B cell (primary cell): ENCODE data around the gene PMM1. TPM values are rescaled to one million over a fixed set of nuclear protein-coding genes. Genes with fewer than 3 reads are reported as not detected.
"Not testable (repeated sequence)": the region's sequence is repeated elsewhere in the genome, so short reads cannot be mapped to it uniquely, and the experiment has no call there.

Experiments
- ATAC-seq: fragments of 200-7000 bp; cut with Tn5 transposase; one replicate; pipeline ENCODE4 v1.10.0; 2021; ENCODE audit warnings: low read depth, mild to moderate bottlenecking, moderate number of reproducible peaks, moderate library complexity
- CTCF ChIA-PET: fragments of 350-600 bp; sonication (Branson Sonifier 250); formaldehyde crosslinking; loops from one replicate; lab custom pipeline; 2021; ENCODE audit warnings: antibody characterized with exemption, inconsistent platforms; lab: Charles Lee
- POLR2A ChIA-PET: fragments of 350-600 bp; sonication (Branson Sonifier 250); formaldehyde crosslinking; loops from one replicate; lab custom pipeline; 2021; ENCODE audit warnings: antibody characterized with exemption; lab: Charles Lee
- DNase-seq: peaks from one replicate; pipeline ENCODE4 v3.0.0; 2013
- H2AFZ ChIP-seq: 2 replicates; pipeline ENCODE4 v1.6.1; 2012; ENCODE audit warnings: mild to moderate bottlenecking, low read depth, low read length; ENCODE audit not compliant: insufficient read depth, poor library complexity, severe bottlenecking
- H3K27ac ChIP-seq, 2 donors: 1 replicate in 1 of 2; 2 replicates in 1 of 2; pipeline ENCODE4 v1.5.1; 2012 to 2013; ENCODE audit warnings: low read length in 2 of 2, mild to moderate bottlenecking in 2 of 2, moderate library complexity in 1 of 2
- H3K27me3 ChIP-seq, 4 experiments: fragments of 200-600 bp in 1 of 4; sonication (generic) in 1 of 4; replicated peaks in 1 of 4; 1 replicate in 2 of 4; 2 replicates in 2 of 4; pipeline versions ENCODE4 v1.6.1 to v1.7.0; 2013 to 2016; ENCODE audit warnings: low read length in 3 of 4, mild to moderate bottlenecking in 2 of 4, mixed read lengths in 1 of 4, moderate library complexity in 1 of 4; ENCODE audit not compliant: insufficient read depth in 4 of 4, control insufficient read depth in 3 of 4; ENCODE audit errors: control extremely low read depth in 1 of 4
- H3K36me3 ChIP-seq, 2 experiments: replicated peaks in 1 of 2; 1 replicate in 1 of 2; 2 replicates in 1 of 2; pipeline versions ENCODE4 v1.6.1 to v1.7.1; 2013; ENCODE audit warnings: low read length in 1 of 2; ENCODE audit not compliant: insufficient read depth in 2 of 2, control insufficient read depth in 1 of 2; ENCODE audit errors: control extremely low read depth in 1 of 2, extremely low read depth in 1 of 2
- H3K4me1 ChIP-seq, 2 donors: fragments of 200-600 bp in 1 of 2; sonication (generic) in 1 of 2; 1 replicate in 1 of 2; 2 replicates in 1 of 2; pipeline versions ENCODE4 v1.5.1 to v1.6.1; 2013 to 2017; ENCODE audit warnings: low read length in 2 of 2; ENCODE audit not compliant: control insufficient read depth in 2 of 2, insufficient read depth in 2 of 2
- H3K4me2 ChIP-seq: replicated peaks from 2 replicates; pipeline ENCODE3; 2012; ENCODE audit warnings: mild to moderate bottlenecking, low read depth, low read length; ENCODE audit not compliant: poor library complexity, severe bottlenecking
- H3K4me3 ChIP-seq, 5 experiments: fragments of 200-600 bp in 1 of 5; sonication (generic) in 1 of 5; 1 replicate in 3 of 5; 2 replicates in 2 of 5; pipeline versions ENCODE4 v1.5.1 to v1.7.0; 2011 to 2016; ENCODE audit warnings: low read length in 4 of 5, mild to moderate bottlenecking in 4 of 5, low read depth in 2 of 5, control low read depth in 1 of 5, moderate library complexity in 1 of 5; ENCODE audit not compliant: insufficient read depth in 1 of 5; ENCODE audit errors: control extremely low read depth in 1 of 5, extremely low read depth in 1 of 5
- H3K79me2 ChIP-seq: fragments of 200-600 bp; sonication (generic); one replicate; pipeline ENCODE4 v1.6.0; 2016; ENCODE audit warnings: low read length; ENCODE audit not compliant: control insufficient read depth, insufficient read depth
- H3K9ac ChIP-seq: fragments of 200-600 bp; sonication (generic); 2 replicates; pipeline ENCODE4 v1.6.1; 2017; ENCODE audit warnings: mild to moderate bottlenecking, low read length, moderate library complexity
- H3K9me3 ChIP-seq, 3 donors: one replicate each; pipeline versions ENCODE4 v1.6.1 to v1.7.1; 2013; ENCODE audit warnings: low read length in 2 of 3; ENCODE audit not compliant: control insufficient read depth in 2 of 3, insufficient read depth in 1 of 3; ENCODE audit errors: control extremely low read depth in 1 of 3
- H4K20me1 ChIP-seq: 2 replicates; pipeline ENCODE4 v1.6.0; 2012; ENCODE audit warnings: mild to moderate bottlenecking, low read length; ENCODE audit not compliant: insufficient read depth, control insufficient read depth, poor library complexity, severe bottlenecking
- H3K27ac Mint-ChIP-seq: one replicate; pipeline ENCODE4 v1.8.0; 2021; ENCODE audit warnings: mixed read lengths
- H3K27me3 Mint-ChIP-seq: one replicate; pipeline ENCODE4 v1.8.0; 2021; ENCODE audit warnings: mixed read lengths
- H3K4me1 Mint-ChIP-seq: one replicate; pipeline ENCODE4 v1.8.0; 2021; ENCODE audit warnings: mixed read lengths
- H3K4me3 Mint-ChIP-seq: one replicate; pipeline ENCODE4 v1.8.0; 2021; ENCODE audit warnings: mixed read lengths
- H3K9me3 Mint-ChIP-seq: one replicate; pipeline ENCODE4 v1.8.0; 2022; ENCODE audit warnings: mixed read lengths; ENCODE audit not compliant: insufficient read depth
- EZH2 ChIP-seq: IDR thresholded peaks from 2 replicates; pipeline ENCODE4 v1.6.1; 2012; ENCODE audit warnings: borderline replicate concordance, low read depth, mild to moderate bottlenecking, moderate library complexity, low read length; ENCODE audit not compliant: insufficient read depth, poor library complexity, severe bottlenecking
- WGBS: methylation state at CpG from one replicate; pipeline ENCODE4 v1.1.5; 2013; ENCODE audit warnings: missing lambda C conversion rate; ENCODE audit not compliant: insufficient coverage; 5-methylcytosine and 5-hydroxymethylcytosine counted together
- intact Hi-C: fragments of 100-400 bp; cut with micrococcal nuclease; formaldehyde crosslinking; loops from one replicate; pipeline ENCODE4 v1.10.0; 2022
- polyA plus RNA-seq: library from polyadenylated mRNA; depleted of rRNA; stranded (reverse); fragments of >200 nt; gene quantifications from 2 replicates; pipeline ENCODE4 v1.2.3, GENCODE V29; 2012
- total RNA-seq, 2 donors: library from RNA; stranded (reverse); fragments of 120-200 nt in 1 of 2; gene quantifications; 1 replicate in 1 of 2; 2 replicates in 1 of 2; pipeline versions ENCODE4 v1.2.3 to v1.2.4, GENCODE V29; 2013 to 2022
- TF ChIP-seq, protein P1 (sequence below): fragments of 200-600 bp; IDR thresholded peaks from one replicate; pipeline ENCODE4 v1.8.0; 2022; ENCODE audit warnings: antibody characterized with exemption, mild to moderate bottlenecking

The PMM1 gene
- total and polyA plus RNA-seq, 2 donors (not counting 1 experiment from before 2014, with no cell fraction given), result 23.3 to 24.8 TPM

GRCh38 chr22:41638748-41639147 lies 49.1 kb upstream of the PMM1 start:
- H3K9me3 ChIP-seq, result peaks cover 0 to 3% (median 0%) of the 10 kb centered on the region in 3 donors
- Mint-ChIP-seq H3K27ac (no peak overlapping the region), H3K27me3 (no peaks in the 10 kb centered on the region), H3K9me3 (peaks cover 2% of the 10 kb centered on the region), H3K4me3 (no peak overlapping the region), H3K4me1 (no peaks in the 10 kb centered on the region)
- no peaks in the 10 kb centered on the region for H3K27me3 ChIP-seq
- no peak overlapping the region for H3K4me3 ChIP-seq
- no peaks in the 10 kb centered on the region for H3K4me1 ChIP-seq
- H2AFZ ChIP-seq, result no peak overlapping the region
- peaks cover 50% of the 10 kb centered on the region for H3K79me2 ChIP-seq
- no peak overlapping the region for H3K4me2 ChIP-seq
- no peak overlapping the region for H3K9ac ChIP-seq
- peaks cover 37% of the 10 kb centered on the region for H4K20me1 ChIP-seq
- TF ChIP-seq EZH2, result no peak
- TF ChIP-seq, protein P1, sequence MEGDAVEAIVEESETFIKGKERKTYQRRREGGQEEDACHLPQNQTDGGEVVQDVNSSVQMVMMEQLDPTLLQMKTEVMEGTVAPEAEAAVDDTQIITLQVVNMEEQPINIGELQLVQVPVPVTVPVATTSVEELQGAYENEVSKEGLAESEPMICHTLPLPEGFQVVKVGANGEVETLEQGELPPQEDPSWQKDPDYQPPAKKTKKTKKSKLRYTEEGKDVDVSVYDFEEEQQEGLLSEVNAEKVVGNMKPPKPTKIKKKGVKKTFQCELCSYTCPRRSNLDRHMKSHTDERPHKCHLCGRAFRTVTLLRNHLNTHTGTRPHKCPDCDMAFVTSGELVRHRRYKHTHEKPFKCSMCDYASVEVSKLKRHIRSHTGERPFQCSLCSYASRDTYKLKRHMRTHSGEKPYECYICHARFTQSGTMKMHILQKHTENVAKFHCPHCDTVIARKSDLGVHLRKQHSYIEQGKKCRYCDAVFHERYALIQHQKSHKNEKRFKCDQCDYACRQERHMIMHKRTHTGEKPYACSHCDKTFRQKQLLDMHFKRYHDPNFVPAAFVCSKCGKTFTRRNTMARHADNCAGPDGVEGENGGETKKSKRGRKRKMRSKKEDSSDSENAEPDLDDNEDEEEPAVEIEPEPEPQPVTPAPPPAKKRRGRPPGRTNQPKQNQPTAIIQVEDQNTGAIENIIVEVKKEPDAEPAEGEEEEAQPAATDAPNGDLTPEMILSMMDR, result no peak
- no CpG with 5 or more reads among the region's 5 CpGs for WGBS
- intact Hi-C loops, result no loop called here
- peaks cover 5 to 70% of the 10 kb centered on the region in 2 experiments for H3K36me3 ChIP-seq
- DNase-seq (no peak), ATAC-seq (no peak)
- ChIA-PET POLR2A (no interaction called here), CTCF (no interaction called here)
- no peak overlapping the region for H3K27ac ChIP-seq

DNA sequence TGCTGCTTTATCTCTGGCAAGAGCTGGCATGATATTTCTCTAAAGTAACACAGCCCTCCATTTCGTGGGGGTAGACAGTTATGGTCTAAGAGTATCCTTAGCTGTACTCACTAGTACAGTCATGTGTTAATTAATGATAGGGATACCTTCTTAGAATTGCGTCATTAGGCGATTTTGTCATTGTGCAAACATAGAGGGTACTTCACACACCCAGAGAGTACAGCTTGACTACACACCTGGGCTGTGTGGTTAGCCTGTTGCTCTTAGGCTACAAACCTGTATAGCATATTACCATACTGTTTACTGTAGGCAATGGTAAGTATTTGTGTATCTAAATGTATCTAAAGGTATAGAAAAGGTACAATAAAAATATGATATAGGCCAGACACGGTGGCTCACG lies 48.5 kb upstream of the PMM1 start:
- H3K36me3 ChIP-seq, result peaks cover 5 to 70% of the 10 kb centered on the region in 2 experiments
- TF ChIP-seq, protein P1, result no peak
- TF ChIP-seq EZH2, result no peak
- Mint-ChIP-seq H3K27ac (no peak overlapping the region), H3K27me3 (no peaks in the 10 kb centered on the region), H3K9me3 (peaks cover 2% of the 10 kb centered on the region), H3K4me3 (no peak overlapping the region), H3K4me1 (no peaks in the 10 kb centered on the region)
- peaks cover 0 to 3% (median 0%) of the 10 kb centered on the region in 3 donors for H3K9me3 ChIP-seq
- intact Hi-C loops, result no loop called here
- no peak overlapping the region for H2AFZ ChIP-seq
- H3K9ac ChIP-seq, result no peak overlapping the region
- no peaks in the 10 kb centered on the region for H3K4me1 ChIP-seq
- CTCF ChIA-PET, result interaction anchor here (0.6 kb wide), 1 partner anchor 199 kb away, joined by 6 read pairs; no protein-coding TSS in a partner anchor
- H3K4me3 ChIP-seq, result no peak overlapping the region
- POLR2A ChIA-PET, result no interaction called here
- ATAC-seq, result no peak
- peaks cover 51% of the 10 kb centered on the region for H3K79me2 ChIP-seq
- no peaks in the 10 kb centered on the region for H3K27me3 ChIP-seq
- DNase-seq, result no peak
- H3K4me2 ChIP-seq, result no peak overlapping the region
- WGBS, result 100% methylated on average over 2 of the region's 5 CpGs
- no peak overlapping the region for H3K27ac ChIP-seq
- H4K20me1 ChIP-seq, result peaks cover 41% of the 10 kb centered on the region

DNA sequence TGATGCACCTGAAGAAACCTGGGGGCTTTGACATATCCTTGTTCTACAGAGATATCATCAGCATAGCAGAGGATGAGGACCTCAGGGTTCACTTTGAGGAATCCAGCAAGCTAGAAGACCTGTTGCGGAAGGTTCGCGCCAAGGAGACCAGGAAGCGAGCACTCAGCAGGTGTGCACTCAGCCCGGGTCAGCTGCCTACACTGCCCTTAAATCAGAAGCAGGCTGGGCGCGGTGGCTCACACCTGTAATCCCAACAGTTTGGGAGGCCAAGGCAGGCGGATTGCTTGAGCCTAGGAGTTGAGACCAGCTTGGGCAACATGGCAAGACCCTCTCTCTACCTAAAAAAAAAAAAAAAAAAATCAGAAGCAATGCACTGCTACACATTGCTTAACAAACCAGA lies 48.0 kb upstream of the PMM1 start:
- ATAC-seq, H3K27ac Mint-ChIP-seq, H3K9me3 ChIP-seq, DNase-seq, H2AFZ ChIP-seq, H3K4me3 Mint-ChIP-seq, H3K4me1 ChIP-seq, H3K4me3 ChIP-seq, H3K9ac ChIP-seq, H3K4me1 Mint-ChIP-seq, H3K27ac ChIP-seq, H3K4me2 ChIP-seq, intact Hi-C loops, H3K9me3 Mint-ChIP-seq, H3K27me3 Mint-ChIP-seq, H3K27me3 ChIP-seq: not testable (repeated sequence)
- CTCF ChIA-PET, result interaction anchor here (0.6 kb wide), 1 partner anchor 200 kb away, joined by 6 read pairs; no protein-coding TSS in a partner anchor
- H3K36me3 ChIP-seq, result peaks cover 5 to 68% of the 10 kb centered on the region in 2 experiments
- peaks cover 40% of the 10 kb centered on the region for H4K20me1 ChIP-seq
- POLR2A ChIA-PET, result interaction anchor here (0.7 kb wide), 1 partner anchor 15 kb away, joined by 7 read pairs; no protein-coding TSS in a partner anchor
- 96% methylated on average over 5 of the region's 8 CpGs for WGBS
- peaks cover 47% of the 10 kb centered on the region for H3K79me2 ChIP-seq
